Ramos (cell line): ENCODE data around the gene BATF3.

ENCODE experiments used
- in situ Hi-C: fragments of 300-500 bp; cut with MboI; formaldehyde crosslinking; loops from one replicate; pipeline ENCODE4 v1.14.3; 2022; ENCODE audit warnings: low sequenced_read_pairs; ENCODE audit not compliant: unreplicated experiment

Gene BATF3

GRCh38 chr1:212686069-212686468, 13.6 kb downstream of the BATF3 start:
- in situ Hi-C loops: no loop called here

GRCh38 chr1:212685429-212685828, 14.2 kb downstream of the BATF3 start:
- in situ Hi-C loops: no loop called here

GRCh38 chr1:212684521-212685090, 15.0 kb downstream of the BATF3 start:
- in situ Hi-C loops: no loop called here

GRCh38 chr1:212684076-212684475, 15.6 kb downstream of the BATF3 start:
- in situ Hi-C loops: no loop called here

DNA sequence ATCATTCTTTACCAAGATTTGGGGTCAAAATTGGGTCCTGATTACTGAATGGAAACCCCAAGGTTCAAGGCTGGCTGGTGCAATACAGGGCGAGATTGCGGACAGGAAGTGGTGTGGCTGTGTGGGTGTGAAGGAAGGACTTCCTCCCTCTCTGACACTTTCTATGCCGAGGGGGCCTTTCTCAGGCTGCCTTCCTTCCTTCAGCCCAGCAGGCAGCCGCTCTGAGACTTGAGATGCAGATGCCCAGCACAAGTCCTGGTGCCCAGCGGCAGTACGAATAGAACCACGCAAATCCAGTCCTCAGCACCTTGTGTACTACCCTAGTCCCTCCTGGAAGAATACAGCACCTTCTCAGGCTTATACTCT, 16.3 kb downstream of the BATF3 start:
- in situ Hi-C loops: no loop called here

GRCh38 chr1:212680680-212681389, 18.8 kb downstream of the BATF3 start:
- in situ Hi-C loops: no loop called here

DNA sequence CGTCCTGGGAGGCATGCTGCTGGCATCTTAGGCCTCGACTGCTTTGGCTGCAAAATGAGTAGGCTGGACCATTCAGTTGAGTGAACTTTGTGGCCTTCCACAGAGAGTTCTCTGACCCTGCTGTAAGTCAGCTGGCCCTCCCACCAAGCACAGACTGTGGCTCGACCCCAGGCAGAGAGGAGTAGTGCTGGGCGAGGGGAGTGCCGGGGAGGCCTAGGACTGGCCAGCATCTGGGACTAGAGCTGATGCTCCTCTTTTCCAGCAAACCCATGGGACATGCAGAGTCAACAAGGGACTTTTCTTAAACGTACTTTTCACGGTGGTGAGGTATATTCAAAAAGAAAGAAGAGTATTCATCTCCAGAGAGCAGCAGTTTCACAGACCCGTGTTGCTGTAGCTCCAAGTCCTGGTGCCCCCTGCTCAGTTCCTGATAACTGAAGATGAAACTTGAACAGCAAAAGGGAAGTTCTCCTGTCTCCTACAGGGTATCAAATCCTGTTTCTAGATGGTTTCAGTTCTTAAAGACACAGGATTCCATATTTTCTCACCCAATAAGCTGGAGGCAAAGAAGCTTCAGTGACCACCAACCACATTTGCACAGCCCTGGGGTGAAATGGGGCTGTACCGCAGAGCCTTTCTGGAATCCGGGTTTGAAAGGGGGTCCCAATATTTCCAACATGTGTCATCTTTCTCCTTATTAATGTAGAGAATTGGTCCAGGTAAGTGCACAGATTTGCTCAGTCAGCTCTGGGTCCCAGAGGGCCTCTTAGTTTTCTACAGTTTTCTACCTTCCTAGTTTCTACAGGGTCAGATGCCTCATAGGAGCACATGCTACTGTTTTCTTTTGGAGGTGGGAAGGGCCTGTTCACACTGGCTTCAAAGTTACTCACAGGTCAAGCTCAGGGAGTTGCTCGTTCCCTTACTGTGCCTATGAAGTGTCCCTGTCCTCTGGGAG, 20.9 kb downstream of the BATF3 start:
- in situ Hi-C loops: no loop called here

DNA sequence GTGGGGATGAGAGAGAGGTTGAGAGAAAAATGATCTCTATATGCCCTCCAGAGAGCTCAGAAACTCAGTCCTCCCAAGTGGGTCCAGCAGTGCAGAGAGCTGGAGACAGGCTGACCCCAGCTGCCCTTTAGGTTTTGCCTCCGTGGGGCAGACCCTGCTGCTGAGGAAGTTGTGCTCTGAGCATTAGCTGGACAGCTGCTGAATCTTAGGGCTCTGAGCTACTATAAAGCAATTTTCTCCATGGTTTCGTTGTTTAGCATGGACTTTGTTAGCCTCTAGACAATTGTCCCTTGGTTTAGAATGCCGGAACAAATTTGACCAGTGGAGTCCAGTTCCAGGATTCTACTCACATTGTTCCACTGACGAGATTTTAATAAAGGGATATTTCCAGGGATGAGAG, 22.1 kb downstream of the BATF3 start:
- in situ Hi-C loops: no loop called here

DNA sequence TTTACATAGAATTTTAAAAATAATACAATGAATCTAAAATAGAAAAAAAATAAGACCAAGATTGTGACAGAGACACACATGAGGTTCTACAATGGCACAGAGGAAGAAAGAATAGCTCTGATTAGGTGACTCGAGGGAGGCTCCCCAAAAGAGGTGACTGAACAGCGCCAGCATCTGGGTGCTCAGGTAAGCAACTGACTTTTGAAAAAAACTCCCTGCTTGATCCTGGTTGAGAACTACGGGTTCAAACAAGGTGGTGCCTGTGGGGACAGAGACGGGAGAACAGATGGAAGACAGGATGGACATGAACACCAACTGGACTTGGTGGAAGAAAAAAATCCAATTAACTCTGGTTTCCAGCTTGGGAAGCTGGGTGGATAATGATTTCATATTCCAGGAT, 22.5 kb downstream of the BATF3 start:
- in situ Hi-C loops: no loop called here

DNA sequence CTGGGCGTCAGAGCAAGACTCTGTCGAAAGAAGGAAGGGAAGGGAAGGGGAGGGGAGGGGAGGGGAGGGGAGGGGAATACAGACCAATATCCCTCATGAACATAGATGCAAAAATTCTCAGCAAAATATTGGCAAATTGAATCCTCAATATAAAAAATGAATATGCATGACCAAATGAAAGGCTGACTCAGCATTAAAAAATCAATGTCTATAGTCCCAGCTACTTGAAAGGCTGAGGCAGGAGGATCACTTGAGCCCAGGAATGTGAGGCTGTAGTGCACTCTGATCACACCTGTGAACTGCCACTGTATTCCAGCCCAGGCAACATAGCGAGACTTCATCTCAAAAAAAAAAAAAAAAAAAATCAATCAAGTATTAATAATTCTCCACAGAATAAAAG, 24.0 kb downstream of the BATF3 start:
- in situ Hi-C loops: no loop called here

GRCh38 chr1:212674872-212675271, 24.8 kb downstream of the BATF3 start:
- in situ Hi-C loops: no loop called here

- in situ Hi-C loops: no loop called here
These were observed 28.2 kb downstream of the BATF3 start for GRCh38 chr1:212671342-212672031.

DNA sequence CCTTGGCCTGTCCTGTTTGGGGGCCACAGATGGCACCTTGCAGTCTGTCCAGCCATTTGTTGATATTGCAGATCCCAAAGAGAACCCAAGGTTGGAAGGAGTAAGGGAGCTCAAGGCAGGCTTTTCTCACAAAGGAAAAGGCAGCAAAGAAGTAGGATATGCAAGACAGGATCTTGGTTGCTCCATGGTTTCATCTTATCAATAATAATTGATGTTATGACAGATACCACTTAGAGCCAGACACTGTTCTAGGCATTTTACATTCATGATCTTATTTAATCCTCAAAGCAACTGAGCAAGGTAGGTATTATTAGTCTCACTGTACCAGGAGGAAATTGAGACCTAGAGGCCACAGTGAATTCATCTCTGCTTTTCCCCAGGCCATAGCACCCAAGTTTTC, 28.8 kb downstream of the BATF3 start:
- in situ Hi-C loops: no loop called here

- in situ Hi-C loops: no loop called here
These were observed 29.3 kb downstream of the BATF3 start for GRCh38 chr1:212670301-212670700.

- in situ Hi-C loops: loop anchor here (10.0 kb wide), 2 partner anchors 105 to 305 kb away; no protein-coding TSS in a partner anchor
These were observed 30.0 kb downstream of the BATF3 start for GRCh38 chr1:212669600-212669999.

DNA sequence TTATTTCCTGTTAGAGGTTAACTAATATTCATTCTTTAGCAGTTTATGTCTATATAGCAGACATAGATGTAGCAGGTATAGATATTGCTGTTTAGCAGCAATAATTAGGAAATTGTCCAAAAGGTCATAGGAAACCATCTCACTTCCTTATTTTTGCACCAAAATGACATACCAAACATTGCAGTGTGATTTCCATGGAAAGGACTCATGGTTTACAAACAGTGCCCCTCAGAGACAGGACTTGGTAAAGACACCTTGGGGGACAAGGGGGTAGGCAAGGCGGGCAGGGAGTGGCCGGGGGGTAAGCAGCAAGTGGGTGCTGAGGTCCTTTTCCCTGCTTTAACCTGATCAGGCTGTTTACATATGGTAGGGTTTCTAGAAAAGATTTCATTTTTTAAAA, 30.5 kb downstream of the BATF3 start:
- in situ Hi-C loops: loop anchor here (10.0 kb wide), 2 partner anchors 106 to 306 kb away; no protein-coding TSS in a partner anchor

GRCh38 chr1:212668477-212668876, 31.2 kb downstream of the BATF3 start:
- in situ Hi-C loops: loop anchor here (10.0 kb wide), 2 partner anchors 106 to 306 kb away; no protein-coding TSS in a partner anchor

GRCh38 chr1:212667223-212668139, 32.2 kb downstream of the BATF3 start:
- in situ Hi-C loops: loop anchor here (10.0 kb wide), 2 partner anchors 107 to 307 kb away; no protein-coding TSS in a partner anchor

DNA sequence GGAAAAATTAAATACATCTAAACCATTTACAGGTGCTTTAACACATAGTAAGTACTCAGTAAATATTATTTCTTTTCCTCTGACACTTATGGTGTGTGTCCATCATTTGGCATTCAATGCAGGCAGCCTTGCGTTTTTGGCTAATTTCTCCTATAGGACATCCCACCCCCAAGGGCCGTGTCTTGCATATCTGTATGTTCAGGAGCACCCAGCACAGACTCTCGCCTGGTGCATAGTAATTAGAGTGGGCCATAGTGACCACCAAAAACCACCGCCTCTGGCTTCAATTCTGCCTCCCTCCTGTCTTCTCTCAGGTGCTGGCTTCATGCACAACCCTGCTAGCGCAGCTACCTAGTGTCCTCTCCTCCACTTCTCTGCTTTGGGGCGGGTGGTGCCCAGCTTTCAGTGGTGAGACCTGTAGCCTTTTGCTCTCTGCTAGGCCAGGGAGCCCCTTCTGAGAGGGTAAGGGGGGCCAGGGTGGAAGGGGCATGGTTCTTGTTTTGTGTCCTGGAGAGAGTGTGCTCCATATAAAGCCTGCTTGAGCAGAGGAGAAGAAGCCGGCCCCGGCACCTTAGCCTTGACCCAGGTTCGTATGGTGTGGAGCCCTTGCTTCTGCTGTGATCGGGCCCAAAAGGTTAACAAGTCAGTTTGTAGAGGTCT, 33.4 kb downstream of the BATF3 start:
- in situ Hi-C loops: loop anchor here (10.0 kb wide), 2 partner anchors 109 to 309 kb away; no protein-coding TSS in a partner anchor
